GM23338 (cell line): ENCODE results near the gene CHIC2.

Experiments
- CTCF ChIP-seq, 2 experiments: fragments of 200-600 bp in 1 of 2; sonication (generic) in 1 of 2; conservative IDR thresholded peaks; 2 replicates each; pipeline versions ENCODE4 v1.5.1 to v1.6.1; 2016 to 2017; ENCODE audit warnings: antibody characterized with exemption in 2 of 2, low read depth in 2 of 2, mild to moderate bottlenecking in 2 of 2, moderate library complexity in 1 of 2
- ETS1 ChIP-seq: IDR thresholded peaks from 2 replicates; pipeline ENCODE4 v1.6.1; 2016; ENCODE audit warnings: antibody characterized with exemption
- EZH2 ChIP-seq: fragments of 200-600 bp; sonication (generic); IDR thresholded peaks from one replicate; pipeline ENCODE4 v1.8.0; 2017; ENCODE audit warnings: antibody characterized with exemption, mild to moderate bottlenecking, low read depth; ENCODE audit not compliant: unreplicated experiment
- EZH2phosphoT487 ChIP-seq: fragments of 200-600 bp; sonication (generic); IDR thresholded peaks from one replicate; pipeline ENCODE4 v1.8.1; 2018; ENCODE audit warnings: antibody characterized with exemption; ENCODE audit not compliant: unreplicated experiment
- REST ChIP-seq: IDR thresholded peaks from one replicate; pipeline ENCODE4 v1.6.1; 2018; ENCODE audit warnings: antibody characterized with exemption; ENCODE audit not compliant: unreplicated experiment

GRCh38 chr4:54095110-54095825 lies 30.9 kb upstream of the CHIC2 start:
- TF ChIP-seq CTCF (conservative IDR thresholded peaks at IDR 0.05; ENCODE audit: low read depth in 2 of 2) (no peak), EZH2phosphoT487 (no peak), ETS1 (no peak), EZH2 (peak; percentile 21), REST (no peak)
